Measurements from ENCODE around the gene DEFB123.

DEFB123 gene

DNA sequence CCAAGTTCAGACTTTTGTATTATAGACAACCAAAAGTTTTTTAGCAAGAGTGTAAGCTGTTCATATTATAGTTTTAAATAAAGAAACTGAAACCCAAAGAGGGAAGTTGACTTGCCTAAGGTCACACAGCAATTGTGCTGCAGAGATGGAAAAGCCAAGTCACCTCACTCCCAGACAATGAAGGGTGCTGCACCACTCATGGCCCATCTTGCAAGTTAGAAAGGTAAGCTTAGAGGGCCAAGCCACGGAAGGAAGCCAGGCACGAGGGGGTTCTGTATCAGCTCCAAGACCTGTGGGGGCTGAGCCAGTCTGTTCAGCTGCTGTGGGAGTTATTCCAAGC is 33.6 kb downstream of the DEFB123 start:
- no peak for DNase-seq (ENCODE audit: low read depth)

GRCh38 chr20:31474758-31475427 is 34.5 kb downstream of the DEFB123 start, which contains the start of the genes DEFB124 and REM1:
DEFB124 (minus strand) TSS chr20:31475127; CDS start chr20:31473013, 2,114 bp downstream.
REM1 (plus strand) TSS chr20:31475288; CDS start chr20:31476446, 1,158 bp downstream.
- no peak for DNase-seq (ENCODE audit: low read depth)

DNA sequence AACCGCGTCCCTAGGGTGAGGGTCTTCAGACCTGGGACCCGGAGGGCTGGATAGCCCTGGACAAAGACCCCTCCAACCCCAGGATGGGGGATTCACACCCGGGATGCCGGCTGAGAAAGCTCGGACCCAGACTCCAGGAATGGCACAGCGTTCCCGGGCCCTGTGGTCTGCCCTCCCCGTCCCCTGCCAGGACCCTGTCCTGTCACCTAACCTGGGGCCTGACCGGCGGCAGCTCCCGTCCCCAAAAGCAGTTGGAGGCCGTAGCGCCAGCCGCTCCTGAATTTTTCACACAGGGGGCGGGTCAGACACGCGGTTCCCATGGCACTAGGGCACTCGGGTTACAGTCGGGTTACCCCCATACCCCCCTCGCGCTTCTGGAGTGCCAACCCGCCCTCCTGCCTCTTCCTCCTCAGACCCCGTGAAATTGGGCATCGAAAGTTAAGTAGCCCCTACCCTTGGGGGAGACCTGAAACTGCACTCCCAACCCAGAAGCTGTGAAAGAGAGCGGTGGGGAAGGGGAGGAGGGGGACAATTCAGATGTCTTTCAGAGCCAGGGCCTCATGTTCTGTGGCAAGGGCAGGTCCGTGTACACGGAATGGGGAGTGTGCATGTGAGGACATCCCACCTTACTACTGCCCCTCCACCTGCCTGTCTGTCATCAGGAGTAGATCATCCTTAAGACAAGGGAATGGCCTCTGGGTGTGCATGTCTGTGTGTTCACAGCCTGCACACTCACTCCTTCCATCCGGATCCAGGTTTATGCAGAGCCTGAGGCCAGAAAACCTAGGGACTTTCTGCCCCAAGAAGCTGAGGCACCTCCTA is 35.3 kb downstream of the DEFB123 start:
- no peak for DNase-seq (ENCODE audit: low read depth)

DNA sequence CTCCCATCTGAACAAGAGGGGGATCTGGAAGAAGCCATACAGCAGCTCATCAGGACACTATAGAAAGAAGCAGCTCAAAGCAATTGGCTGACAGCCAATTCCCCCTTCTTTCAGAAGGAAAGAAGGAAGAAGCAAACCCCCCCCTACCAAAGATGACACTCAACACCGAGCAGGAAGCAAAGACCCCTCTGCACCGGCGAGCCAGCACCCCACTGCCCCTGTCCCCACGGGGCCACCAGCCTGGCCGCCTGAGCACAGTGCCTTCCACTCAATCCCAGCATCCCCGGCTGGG is 35.8 kb downstream of the DEFB123 start:
- DNase-seq (ENCODE audit: low read depth), result no peak

DNA sequence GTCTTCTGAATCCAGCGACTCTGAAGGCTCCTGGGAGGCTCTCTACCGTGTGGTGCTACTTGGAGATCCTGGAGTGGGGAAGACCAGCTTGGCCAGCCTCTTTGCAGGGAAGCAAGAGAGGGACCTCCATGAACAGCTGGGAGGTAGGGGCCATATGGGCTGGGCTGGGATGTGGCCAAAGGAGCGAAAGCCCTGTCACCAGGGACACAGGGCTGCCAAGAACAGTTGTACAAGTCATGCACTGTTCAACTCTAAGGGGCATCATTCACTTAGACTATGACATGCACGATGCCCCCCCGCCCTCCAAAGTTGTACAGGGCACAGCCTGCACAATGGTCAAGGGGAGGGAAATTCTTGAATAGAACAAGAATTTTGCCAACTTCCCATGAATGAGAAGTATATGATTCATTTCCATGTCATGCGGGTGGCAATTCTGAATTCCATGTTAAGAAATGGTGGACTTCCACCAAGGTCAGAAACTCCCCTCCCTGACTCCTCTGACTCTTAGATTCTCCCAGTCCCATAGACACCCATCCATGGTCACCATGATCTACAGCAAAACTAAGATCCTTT is 36.3 kb downstream of the DEFB123 start:
- no peak for DNase-seq (ENCODE audit: low read depth)

- DNase-seq (ENCODE audit: low read depth), result no peak
These were observed 43.6 kb downstream of the DEFB123 start for GRCh38 chr20:31484001-31484400.

DNA sequence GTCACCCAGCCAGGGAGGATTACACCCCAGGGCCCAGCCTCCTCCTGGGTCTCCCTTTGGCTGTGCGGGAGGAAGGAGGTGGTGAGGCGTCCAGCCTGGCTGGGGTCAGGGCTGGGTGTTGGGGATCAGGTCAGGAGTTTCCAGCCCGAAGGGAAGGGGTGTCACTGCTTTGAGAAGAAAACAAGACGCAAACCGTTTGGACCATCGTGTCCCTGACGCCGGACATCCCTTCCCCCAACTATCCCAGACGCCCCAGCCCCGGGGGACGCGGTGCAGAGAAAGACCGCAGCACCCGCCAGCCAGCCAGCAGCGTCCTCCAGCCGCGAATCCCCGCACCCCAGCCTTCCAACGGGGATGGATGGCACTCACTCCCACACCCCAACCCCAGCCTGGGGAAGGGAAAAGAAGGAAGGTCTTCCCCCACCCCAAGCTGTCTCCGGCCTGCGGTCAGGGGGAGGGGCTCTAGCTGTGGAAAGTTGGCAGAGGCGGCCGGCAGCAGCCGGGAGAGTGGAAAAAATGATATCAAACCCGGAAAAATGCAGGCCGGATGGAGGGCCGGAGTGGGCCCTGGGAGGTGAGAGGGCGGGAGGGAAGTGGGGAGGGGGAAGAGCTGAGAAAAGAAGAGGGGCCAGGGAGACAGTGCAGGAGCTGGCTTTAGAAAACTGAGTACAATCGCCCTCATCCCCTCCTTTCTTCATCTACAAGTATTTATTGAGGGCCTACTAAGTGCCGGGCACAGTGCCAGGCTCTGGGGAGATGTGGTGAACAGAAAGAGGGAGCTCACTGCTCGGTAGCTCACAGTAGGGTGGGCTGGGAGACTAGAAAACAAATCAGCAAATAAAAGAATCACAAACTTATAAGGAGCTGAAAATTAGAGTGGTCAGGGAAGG is 45.3 kb downstream of the DEFB123 start:
- DNase-seq (ENCODE audit: low read depth), result no peak

GRCh38 chr20:31488115-31488514 is 47.7 kb downstream of the DEFB123 start:
- no peak for DNase-seq (ENCODE audit: low read depth)

- no peak for DNase-seq (ENCODE audit: low read depth)
These were observed 48.7 kb downstream of the DEFB123 start for GRCh38 chr20:31489152-31489551.

- no peak for DNase-seq (ENCODE audit: low read depth)
These were observed 50.3 kb downstream of the DEFB123 start for GRCh38 chr20:31490752-31491151.

DNA sequence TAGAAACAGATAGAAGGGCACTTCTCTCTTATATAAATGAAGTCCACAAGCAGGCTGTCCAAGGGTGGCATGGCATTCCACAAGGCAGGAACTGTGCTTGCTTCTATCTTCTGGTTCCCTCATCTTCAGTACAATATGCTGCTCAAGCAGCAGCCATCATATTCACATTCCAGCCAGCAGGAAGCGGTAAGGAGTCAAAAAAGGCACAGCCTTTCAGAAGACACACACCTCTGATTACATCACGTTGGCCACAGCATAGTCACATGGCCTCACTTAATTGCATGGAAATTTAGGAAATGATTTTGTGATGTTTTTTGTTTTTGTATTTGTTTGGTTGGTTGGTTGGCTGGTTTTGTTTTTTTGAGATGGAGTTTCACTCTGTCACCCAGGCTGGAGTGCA is 53.7 kb downstream of the DEFB123 start:
- no peak for DNase-seq (ENCODE audit: low read depth)

DNA sequence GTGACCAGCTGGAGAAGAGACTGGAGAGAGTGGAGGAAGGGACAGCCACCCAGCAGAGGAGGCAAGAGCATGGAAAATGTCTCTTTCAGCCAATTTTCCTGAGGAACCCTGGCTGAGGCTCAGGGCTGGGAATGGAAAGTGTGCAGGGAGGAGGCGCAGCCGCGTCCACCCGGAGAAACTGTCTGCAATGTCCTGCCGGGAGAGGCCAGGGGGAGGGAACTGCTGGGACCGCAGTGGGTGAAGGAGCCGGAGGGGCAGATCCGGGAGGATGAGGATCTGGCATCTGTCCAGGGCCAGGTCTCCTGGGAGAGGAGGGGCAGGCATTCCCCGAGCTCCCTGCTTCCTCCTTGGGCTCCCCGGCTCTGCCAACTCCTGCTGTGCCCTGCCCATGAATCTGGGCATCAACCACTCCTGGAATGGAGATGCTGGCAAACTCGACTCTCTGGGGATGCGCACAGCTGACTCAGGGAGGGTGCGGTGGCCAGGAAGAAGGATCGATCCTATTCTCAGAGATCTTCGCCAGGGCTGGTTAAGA is 56.4 kb downstream of the DEFB123 start:
- no peak for DNase-seq (ENCODE audit: low read depth)

GRCh38 chr20:31497838-31498540 is 57.6 kb downstream of the DEFB123 start:
- DNase-seq (ENCODE audit: low read depth), result no peak
